ENCODE results near the gene ADSS2.

ADSS2 gene

DNA sequence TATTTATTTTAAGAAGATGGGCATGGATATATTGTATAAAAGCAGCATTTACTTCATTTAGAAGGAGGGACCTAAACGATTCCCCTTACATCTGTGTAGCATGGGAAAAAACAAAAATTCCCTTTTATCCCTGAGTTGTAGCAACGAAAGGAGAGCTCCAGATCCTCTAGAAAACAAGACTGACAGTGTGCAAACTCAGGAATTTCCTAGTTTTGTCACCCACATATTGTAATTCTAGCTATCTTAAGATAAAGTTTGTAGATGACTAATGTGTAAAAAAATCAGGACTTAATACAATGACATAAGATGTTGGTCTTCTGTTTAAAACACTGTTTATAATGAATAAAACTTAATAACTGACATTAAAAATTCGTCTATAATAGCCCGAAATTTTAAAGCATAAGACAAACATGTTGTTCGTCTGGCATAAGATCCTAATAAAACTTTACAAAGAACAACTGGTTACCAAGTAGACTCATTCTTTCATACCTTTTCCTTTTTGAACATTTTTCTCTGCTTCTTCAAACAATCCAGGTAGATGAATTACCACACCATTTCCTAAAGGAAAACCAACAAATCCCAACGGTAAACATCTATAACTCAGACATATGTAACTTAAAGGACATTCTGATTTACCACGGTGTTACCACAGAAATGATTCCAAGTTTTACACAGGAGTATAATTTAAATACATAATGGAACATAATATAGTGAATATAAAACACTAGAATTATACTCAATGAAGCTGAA, 15.2 kb downstream of the ADSS2 start:
- H3K4me3 ChIP-seq (IDR thresholded peaks at IDR 0.05; ENCODE audit: insufficient read depth, low read depth, low read length) = no peak overlapping the region
- peaks cover 34% of the 10 kb centered on the region for H3K79me2 ChIP-seq (ENCODE audit: insufficient read depth, low read depth)
- H3K36me3 ChIP-seq (ENCODE audit: insufficient read depth) = peaks cover 12% of the 10 kb centered on the region; the same call in 1 of the 2 replicates
- no peaks in the 10 kb centered on the region; the same call in 1 of the 2 replicates for H4K20me1 ChIP-seq (ENCODE audit: insufficient read depth)
- H3K4me2 ChIP-seq = no peak overlapping the region
- no peaks in the 10 kb centered on the region for H3K4me1 ChIP-seq (ENCODE audit: low read depth, poor library complexity, severe bottlenecking)
- no peak overlapping the region for H3K9ac ChIP-seq
- TF ChIP-seq, protein P1, sequence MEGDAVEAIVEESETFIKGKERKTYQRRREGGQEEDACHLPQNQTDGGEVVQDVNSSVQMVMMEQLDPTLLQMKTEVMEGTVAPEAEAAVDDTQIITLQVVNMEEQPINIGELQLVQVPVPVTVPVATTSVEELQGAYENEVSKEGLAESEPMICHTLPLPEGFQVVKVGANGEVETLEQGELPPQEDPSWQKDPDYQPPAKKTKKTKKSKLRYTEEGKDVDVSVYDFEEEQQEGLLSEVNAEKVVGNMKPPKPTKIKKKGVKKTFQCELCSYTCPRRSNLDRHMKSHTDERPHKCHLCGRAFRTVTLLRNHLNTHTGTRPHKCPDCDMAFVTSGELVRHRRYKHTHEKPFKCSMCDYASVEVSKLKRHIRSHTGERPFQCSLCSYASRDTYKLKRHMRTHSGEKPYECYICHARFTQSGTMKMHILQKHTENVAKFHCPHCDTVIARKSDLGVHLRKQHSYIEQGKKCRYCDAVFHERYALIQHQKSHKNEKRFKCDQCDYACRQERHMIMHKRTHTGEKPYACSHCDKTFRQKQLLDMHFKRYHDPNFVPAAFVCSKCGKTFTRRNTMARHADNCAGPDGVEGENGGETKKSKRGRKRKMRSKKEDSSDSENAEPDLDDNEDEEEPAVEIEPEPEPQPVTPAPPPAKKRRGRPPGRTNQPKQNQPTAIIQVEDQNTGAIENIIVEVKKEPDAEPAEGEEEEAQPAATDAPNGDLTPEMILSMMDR (conservative IDR thresholded peaks at IDR 0.05; ENCODE audit: low read depth, low read length) = no peak
- no peaks in the 10 kb centered on the region for H3K27me3 ChIP-seq (ENCODE audit: insufficient read depth, low read depth)
- H2AFZ ChIP-seq (ENCODE audit: low read depth) = no peak overlapping the region
- H3K27ac ChIP-seq = no peak overlapping the region

- Histone ChIP-seq H3K4me3 (IDR thresholded peaks at IDR 0.05; ENCODE audit: insufficient read depth, low read depth, low read length) (no peak overlapping the region), H3K27me3 (ENCODE audit: insufficient read depth, low read depth) (no peaks in the 10 kb centered on the region), H3K4me2 (no peak overlapping the region), H3K27ac (no peak overlapping the region), H3K9ac (no peak overlapping the region), H4K20me1 (ENCODE audit: insufficient read depth) (no peaks in the 10 kb centered on the region; the same call in 1 of the 2 replicates), H2AFZ (ENCODE audit: low read depth) (no peak overlapping the region), H3K36me3 (ENCODE audit: insufficient read depth) (peaks cover 16% of the 10 kb centered on the region; the same call in 1 of the 2 replicates), H3K4me1 (ENCODE audit: low read depth, poor library complexity, severe bottlenecking) (no peaks in the 10 kb centered on the region), H3K79me2 (ENCODE audit: insufficient read depth, low read depth) (peaks cover 26% of the 10 kb centered on the region; the same call in 1 of the 2 replicates)
- TF ChIP-seq, protein P1 (conservative IDR thresholded peaks at IDR 0.05; ENCODE audit: low read depth, low read length) = no peak
Measured at GRCh38 chr1:244435562-244436205, 16.0 kb downstream of the ADSS2 start.

DNA sequence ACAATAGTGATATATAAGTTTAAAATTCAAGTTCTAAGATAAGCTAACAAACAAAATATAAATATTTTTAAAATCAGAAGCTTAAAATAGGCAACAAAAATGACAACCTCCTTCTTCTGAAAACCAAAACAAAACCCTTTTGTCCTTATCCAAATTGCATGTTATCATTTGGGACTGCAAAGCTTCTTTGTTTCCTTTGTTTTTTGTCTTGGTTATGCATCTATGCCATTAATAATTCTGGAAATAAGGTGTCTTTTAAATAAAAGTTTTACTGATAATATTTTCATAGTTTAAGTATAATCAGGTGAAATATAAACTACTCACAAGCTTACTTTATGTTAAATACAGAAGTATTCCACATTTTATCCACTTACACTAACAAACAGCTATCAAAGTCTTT, 20.5 kb downstream of the ADSS2 start:
- no peak overlapping the region for H3K27ac ChIP-seq
- no peak overlapping the region for H2AFZ ChIP-seq (ENCODE audit: low read depth)
- TF ChIP-seq, protein P1 (conservative IDR thresholded peaks at IDR 0.05; ENCODE audit: low read depth, low read length) = no peak
- H4K20me1 ChIP-seq (ENCODE audit: insufficient read depth) = no peaks in the 10 kb centered on the region; the same call in 1 of the 2 replicates
- no peaks in the 10 kb centered on the region for H3K27me3 ChIP-seq (ENCODE audit: insufficient read depth, low read depth)
- H3K36me3 ChIP-seq (ENCODE audit: insufficient read depth) = peaks cover 20% of the 10 kb centered on the region; the same call in 1 of the 2 replicates
- no peak overlapping the region for H3K4me3 ChIP-seq (IDR thresholded peaks at IDR 0.05; ENCODE audit: insufficient read depth, low read depth, low read length)
- H3K4me2 ChIP-seq = no peak overlapping the region
- H3K4me1 ChIP-seq (ENCODE audit: low read depth, poor library complexity, severe bottlenecking) = peaks cover 12% of the 10 kb centered on the region
- peaks cover 5% of the 10 kb centered on the region; the same call in 1 of the 2 replicates for H3K79me2 ChIP-seq (ENCODE audit: insufficient read depth, low read depth)
- H3K9ac ChIP-seq = no peak overlapping the region

DNA sequence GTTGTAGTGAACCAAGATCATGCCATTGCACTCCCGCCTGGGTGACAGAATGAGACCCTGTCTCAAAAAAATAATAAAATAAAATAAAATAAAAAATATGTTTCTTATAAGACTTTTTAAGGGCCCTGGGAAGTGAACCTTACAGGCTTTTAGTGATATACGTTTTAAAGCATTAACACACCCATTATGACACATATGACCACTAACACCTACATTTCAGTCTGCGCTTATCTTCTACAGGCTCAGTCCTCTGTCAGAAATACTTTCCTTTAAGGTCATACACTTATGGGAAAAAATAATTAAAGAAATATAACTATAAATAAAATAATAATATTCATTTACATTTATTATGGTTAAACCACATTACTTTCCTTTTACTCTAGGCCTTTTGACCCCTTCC, 21.9 kb downstream of the ADSS2 start:
- H3K4me1 ChIP-seq (ENCODE audit: low read depth, poor library complexity, severe bottlenecking) = peaks cover 12% of the 10 kb centered on the region
- H3K27ac ChIP-seq = no peak overlapping the region
- no peak overlapping the region for H3K4me2 ChIP-seq
- H4K20me1 ChIP-seq (ENCODE audit: insufficient read depth) = no peaks in the 10 kb centered on the region; the same call in 1 of the 2 replicates
- no peaks in the 10 kb centered on the region for H3K27me3 ChIP-seq (ENCODE audit: insufficient read depth, low read depth)
- H2AFZ ChIP-seq (ENCODE audit: low read depth) = no peak overlapping the region
- no peak overlapping the region for H3K9ac ChIP-seq
- peaks cover 5% of the 10 kb centered on the region; the same call in 1 of the 2 replicates for H3K79me2 ChIP-seq (ENCODE audit: insufficient read depth, low read depth)
- TF ChIP-seq, protein P1 (conservative IDR thresholded peaks at IDR 0.05; ENCODE audit: low read depth, low read length) = no peak
- no peak overlapping the region for H3K4me3 ChIP-seq (IDR thresholded peaks at IDR 0.05; ENCODE audit: insufficient read depth, low read depth, low read length)
- H3K36me3 ChIP-seq (ENCODE audit: insufficient read depth) = peaks cover 17% of the 10 kb centered on the region; the same call in 1 of the 2 replicates

All from KMS-11 (cell line).